Vagina (tissue), 2 donors: ENCODE measurements around the gene CCDC148.

Experiments used
- CTCF ChIP-seq, 3 experiments: fragments of 450-650 bp in 2 of 3; fragments of 200-600 bp in 1 of 3; sonication (generic) in 1 of 3; IDR thresholded peaks; one replicate each; pipeline ENCODE4 v1.5.1; 2017 to 2019; ENCODE audit warnings: antibody characterized with exemption in 3 of 3, mild to moderate bottlenecking in 2 of 3, moderate library complexity in 2 of 3
- POLR2A ChIP-seq, 2 donors: fragments of 450-650 bp; IDR thresholded peaks; one replicate each; pipeline ENCODE4 v1.6.1; 2017; ENCODE audit warnings: antibody characterized with exemption in 2 of 2, mild to moderate bottlenecking in 2 of 2, moderate library complexity in 2 of 2

- no peak for TF ChIP-seq CTCF (IDR thresholded peaks at IDR 0.05)
- TF ChIP-seq POLR2A (IDR thresholded peaks at IDR 0.05): no peak
Observed at GRCh38 chr2:158339513-158339912, 117.0 kb downstream of the CCDC148 start.
